H1 (cell line): ENCODE measurements around the gene COA3. TPM values are rescaled to one million over a fixed set of nuclear protein-coding genes. Genes with fewer than 3 reads are reported as not detected.

Experiments used
- CTCF ChIA-PET: fragments of 300-600 bp; sonication (Branson Sonifier 250); formaldehyde crosslinking; loops from one replicate; lab custom pipeline; 2021; ENCODE audit not compliant: partially characterized antibody; lab: Charles Lee
- POLR2A ChIA-PET: fragments of 300-600 bp; sonication (Branson Sonifier 250); formaldehyde crosslinking; loops from one replicate; lab custom pipeline; 2021; ENCODE audit warnings: inconsistent platforms; ENCODE audit not compliant: partially characterized antibody; lab: Charles Lee
- DNase-seq, 2 experiments: peaks; one replicate each; pipeline versions ENCODE4 v3.0.0 to v3.0.0-alpha.2; 2010 to 2022; ENCODE audit warnings: low spot score in 2 of 2, low read depth in 1 of 2, mixed read lengths in 1 of 2
- FAIRE-seq: peaks from 2 replicates; lab custom pipeline; 2011; peaks lifted over from hg19 to GRCh38; lab: Jason Lieb, UNC
- H2AFZ ChIP-seq: 2 replicates; pipeline ENCODE4 v1.8.1; 2012; ENCODE audit warnings: low read length, inconsistent platforms
- H2AK5ac ChIP-seq: 2 replicates; pipeline ENCODE4 v1.6.1; 2013; ENCODE audit warnings: low read depth, low read length
- H2BK120ac ChIP-seq: replicated peaks from 2 replicates; pipeline ENCODE3; 2013; ENCODE audit warnings: low read depth, low read length, inconsistent platforms
- H2BK12ac ChIP-seq: 2 replicates; pipeline ENCODE4 v1.6.1; 2013; ENCODE audit warnings: low read depth, low read length
- H2BK15ac ChIP-seq: 2 replicates; pipeline ENCODE4 v1.6.1; 2013; ENCODE audit warnings: low read length
- H2BK20ac ChIP-seq: 2 replicates; pipeline ENCODE4 v1.6.1; 2013; ENCODE audit warnings: low read length
- H2BK5ac ChIP-seq: 2 replicates; pipeline ENCODE4 v1.6.1; 2013; ENCODE audit warnings: low read depth, low read length
- H3K14ac ChIP-seq: 2 replicates; pipeline ENCODE4 v1.6.1; 2013; ENCODE audit warnings: inconsistent platforms; ENCODE audit not compliant: insufficient read length
- H3K18ac ChIP-seq: 2 replicates; pipeline ENCODE4 v1.6.1; 2013; ENCODE audit warnings: low read length; ENCODE audit errors: extremely low read depth
- H3K23ac ChIP-seq: 2 replicates; pipeline ENCODE4 v1.6.1; 2013; ENCODE audit warnings: inconsistent platforms; ENCODE audit not compliant: insufficient read length
- H3K23me2 ChIP-seq: 2 replicates; pipeline ENCODE4 v1.6.1; 2013; ENCODE audit warnings: low read depth, low read length
- H3K27ac ChIP-seq: 2 replicates; pipeline ENCODE4 v1.6.1; 2011; ENCODE audit warnings: low read depth, low read length, inconsistent platforms
- H3K27me3 ChIP-seq, 4 experiments: replicated peaks in 1 of 4; 1 replicate in 1 of 4; 2 replicates in 3 of 4; pipeline versions ENCODE4 v1.6.1 to v1.8.1; 2011 to 2013; ENCODE audit warnings: low read length in 3 of 4, mild to moderate bottlenecking in 3 of 4, inconsistent platforms in 2 of 4, mixed read lengths in 2 of 4, moderate library complexity in 1 of 4; ENCODE audit not compliant: control insufficient read depth in 3 of 4, insufficient read depth in 3 of 4; ENCODE audit errors: extremely low read depth in 1 of 4
- H3K36me3 ChIP-seq, 4 experiments: 2 replicates each; pipeline versions ENCODE4 v1.6.1 to v1.8.1; 2011 to 2013; ENCODE audit warnings: mild to moderate bottlenecking in 4 of 4, low read length in 3 of 4, moderate library complexity in 2 of 4, control low read depth in 1 of 4, inconsistent platforms in 1 of 4; ENCODE audit not compliant: insufficient read depth in 4 of 4, control insufficient read depth in 2 of 4
- H3K4ac ChIP-seq: replicated peaks from 2 replicates; pipeline ENCODE3; 2013; ENCODE audit warnings: low read length, low read depth, mixed read lengths, inconsistent platforms; ENCODE audit not compliant: insufficient read length
- H3K4me1 ChIP-seq, 4 experiments: replicated peaks in 1 of 4; 1 replicate in 1 of 4; 2 replicates in 3 of 4; pipeline versions ENCODE4 v1.6.1 to v1.8.1; 2011 to 2013; ENCODE audit warnings: low read length in 3 of 4, inconsistent platforms in 2 of 4, mixed read lengths in 1 of 4; ENCODE audit not compliant: insufficient read depth in 4 of 4, control insufficient read depth in 3 of 4
- H3K4me2 ChIP-seq, 2 experiments: 2 replicates each; pipeline versions ENCODE4 v1.6.1 to v1.8.1; 2011 to 2013; ENCODE audit warnings: low read depth in 2 of 2, low read length in 2 of 2, control low read depth in 1 of 2, inconsistent platforms in 1 of 2, mild to moderate bottlenecking in 1 of 2; ENCODE audit not compliant: insufficient read depth in 1 of 2
- H3K4me3 ChIP-seq, 4 experiments: fragments of 200-600, 300-600 bp in 1 of 4; sonication (generic), shearing (Covaris generic), sonication (Bioruptor Twin) in 1 of 4; 2 replicates each; pipeline versions ENCODE4 v1.5.1 to v1.8.1; 2011 to 2016; ENCODE audit warnings: low read length in 4 of 4, low read depth in 3 of 4, control low read depth in 2 of 4, inconsistent platforms in 2 of 4, mild to moderate bottlenecking in 2 of 4, mixed read lengths in 1 of 4, moderate library complexity in 1 of 4; ENCODE audit not compliant: insufficient read depth in 2 of 4; ENCODE audit errors: extremely low read depth in 1 of 4
- H3K56ac ChIP-seq: replicated peaks from 2 replicates; pipeline ENCODE3; 2013; ENCODE audit warnings: low read depth, mild to moderate bottlenecking, mixed read lengths, low read length, inconsistent platforms; ENCODE audit not compliant: insufficient read length
- H3K79me1 ChIP-seq: 2 replicates; pipeline ENCODE4 v1.6.1; 2013; ENCODE audit warnings: low read depth, low read length, control low read depth
- H3K79me2 ChIP-seq, 2 experiments: 2 replicates each; pipeline versions ENCODE4 v1.6.1 to v1.8.1; 2012 to 2013; ENCODE audit warnings: low read length in 2 of 2, mild to moderate bottlenecking in 2 of 2, inconsistent platforms in 1 of 2; ENCODE audit not compliant: insufficient read depth in 2 of 2, control insufficient read depth in 1 of 2
- H3K9ac ChIP-seq, 4 experiments: replicated peaks in 1 of 4; 1 replicate in 1 of 4; 2 replicates in 3 of 4; pipeline versions ENCODE4 v1.6.1 to v1.8.1; 2011 to 2013; ENCODE audit warnings: low read depth in 3 of 4, low read length in 3 of 4, control low read depth in 2 of 4, mild to moderate bottlenecking in 2 of 4, moderate library complexity in 2 of 4, inconsistent platforms in 1 of 4; ENCODE audit errors: extremely low read depth in 1 of 4
- H3K9me3 ChIP-seq, 2 experiments: 2 replicates each; pipeline versions ENCODE4 v1.6.1 to v1.8.1; 2012 to 2013; ENCODE audit warnings: mild to moderate bottlenecking in 2 of 2, moderate library complexity in 2 of 2, control low read depth in 1 of 2, inconsistent platforms in 1 of 2, low read depth in 1 of 2, low read length in 1 of 2, mixed read lengths in 1 of 2; ENCODE audit not compliant: insufficient read depth in 2 of 2
- H4K20me1 ChIP-seq, 2 experiments: replicated peaks in 1 of 2; 2 replicates each; pipeline versions ENCODE3 to v1.8.1; 2011 to 2013; ENCODE audit warnings: inconsistent platforms in 2 of 2, low read length in 2 of 2, mild to moderate bottlenecking in 1 of 2; ENCODE audit not compliant: insufficient read depth in 2 of 2, control insufficient read depth in 1 of 2
- H4K5ac ChIP-seq: 2 replicates; pipeline ENCODE4 v1.6.1; 2013; ENCODE audit warnings: low read length, low read depth, mixed read lengths, inconsistent platforms; ENCODE audit not compliant: insufficient read length
- H4K8ac ChIP-seq: 2 replicates; pipeline ENCODE4 v1.8.0; 2013; ENCODE audit warnings: mild to moderate bottlenecking, moderate library complexity, low read length, inconsistent platforms; ENCODE audit not compliant: insufficient read depth; ENCODE audit errors: extremely low read depth
- H4K91ac ChIP-seq: replicated peaks from 2 replicates; pipeline ENCODE3; 2013; ENCODE audit warnings: low read length, mixed read lengths, inconsistent platforms; ENCODE audit not compliant: insufficient read length
- ATF3 ChIP-seq: IDR thresholded peaks from 2 replicates; pipeline ENCODE4 v1.6.1; 2011; ENCODE audit warnings: low read depth, mild to moderate bottlenecking, low read length; ENCODE audit not compliant: insufficient read depth
- BACH1 ChIP-seq: IDR thresholded peaks from 2 replicates; pipeline ENCODE4 v1.6.1; 2012; ENCODE audit warnings: low read length, improper control_type of control experiment
- CTBP2 ChIP-seq: IDR thresholded peaks from 2 replicates; pipeline ENCODE4 v1.7.0; 2011; ENCODE audit warnings: borderline replicate concordance, mild to moderate bottlenecking, moderate library complexity, mixed read lengths, low read length; ENCODE audit not compliant: insufficient read depth, insufficient read length
- EZH2 ChIP-seq: fragments of 200-600 bp; sonication (generic); IDR thresholded peaks from 2 replicates; pipeline ENCODE4 v1.7.1; 2012; ENCODE audit warnings: low read depth, mild to moderate bottlenecking, moderate library complexity, low read length, inconsistent platforms; ENCODE audit not compliant: severe bottlenecking
- KDM4A ChIP-seq: IDR thresholded peaks from one replicate; pipeline ENCODE4 v1.7.1; 2012; ENCODE audit warnings: low read depth, mild to moderate bottlenecking, moderate library complexity, low read length, inconsistent platforms; ENCODE audit not compliant: severe bottlenecking
- NRF1 ChIP-seq: IDR thresholded peaks from 2 replicates; pipeline ENCODE4 v1.6.1; 2011; ENCODE audit warnings: mild to moderate bottlenecking, low read depth, low read length, improper control_type of control experiment
- RBBP5 ChIP-seq: IDR thresholded peaks from 2 replicates; pipeline ENCODE4 v1.7.1; 2012; ENCODE audit warnings: low read depth, mild to moderate bottlenecking, inconsistent platforms, low read length, moderate library complexity, borderline replicate concordance
- SP1 ChIP-seq: IDR thresholded peaks from 2 replicates; pipeline ENCODE4 v1.6.1; 2011; ENCODE audit warnings: low read depth, low read length
- SP4 ChIP-seq: IDR thresholded peaks from 2 replicates; pipeline ENCODE4 v1.6.1; 2012; ENCODE audit warnings: low read length, inconsistent platforms
- WGBS, 2 experiments: shearing (Covaris generic) in 1 of 2; methylation state at CpG; one replicate each; pipeline versions ENCODE4 v1.1.6 to v1.1.7; 2013 to 2015; ENCODE audit warnings: low lambda C conversion rate in 2 of 2, mixed read lengths in 2 of 2, inconsistent platforms in 1 of 2, low coverage in 1 of 2, missing lambda C conversion rate in 1 of 2; ENCODE audit not compliant: insufficient replicate concordance in 2 of 2, insufficient coverage in 1 of 2, insufficient read length in 1 of 2; ENCODE audit errors: extremely low coverage in 1 of 2, missing lambda C conversion rate in 1 of 2; 5-methylcytosine and 5-hydroxymethylcytosine counted together
- polyA plus RNA-seq, 7 experiments: library from polyadenylated mRNA; depleted of rRNA in 3 of 7; stranded (reverse) in 5 of 7; unstranded in 2 of 7; fragments of >200 nt in 5 of 7; fragments of 200-250 nt in 2 of 7; gene quantifications; 1 replicate in 5 of 7; 2 replicates in 1 of 7; 4 replicates in 1 of 7; pipeline versions ENCODE4 v1.2.1 to v1.2.3, GENCODE V29; 2011 to 2013; ENCODE audit warnings: missing spikeins in 2 of 7, mixed read lengths in 2 of 7
- total RNA-seq: library from RNA; stranded (reverse); fragmentation: NEBNext Ultra II Directional; extraction: Animal tissue kit (Norgen Biotek cat#: 25700); gene quantifications from 2 replicates; pipeline ENCODE4 v1.2.1, GENCODE V29; 2021

COA3 gene
- total and polyA plus RNA-seq, 2 of the 8 experiments (the other 6 are each of a cell fraction or from before 2014, with no cell fraction given) = 68.4 to 143 TPM

- H3K23ac ChIP-seq = no peak overlapping the region
- no peak overlapping the region for H3K56ac ChIP-seq
- H2BK5ac ChIP-seq = no peak overlapping the region
- H3K79me1 ChIP-seq = no peaks in the 10 kb centered on the region
- peaks cover 13 to 19% of the 10 kb centered on the region in 2 experiments for H4K20me1 ChIP-seq
- H3K4me2 ChIP-seq = no peak overlapping the region
- no peak overlapping the region for H4K91ac ChIP-seq
- CTCF ChIA-PET = interaction anchor here (0.6 to 8.9 kb wide), 18 partner anchors 9 to 131 kb away, joined by 3 to 141 read pairs (median 5); no protein-coding TSS in a partner anchor
- no peaks in the 10 kb centered on the region for H3K23me2 ChIP-seq
- H3K4me1 ChIP-seq = no peaks in the 10 kb centered on the region; a peak in 1 of 7 replicates
- H3K27me3 ChIP-seq = no peaks in the 10 kb centered on the region; a peak in 1 of 7 replicates
- DNase-seq = no peak
- no peak overlapping the region for H2AK5ac ChIP-seq
- no peak overlapping the region for H3K18ac ChIP-seq
- TF ChIP-seq RBBP5 (no peak), ATF3 (no peak), SP4 (no peak), NRF1 (no peak), BACH1 (no peak), CTBP2 (no peak), KDM4A (no peak), SP1 (no peak), EZH2 (no peak)
- no peaks in the 10 kb centered on the region for H3K79me2 ChIP-seq
- H2BK20ac ChIP-seq = no peak overlapping the region
- H3K36me3 ChIP-seq = peaks cover 23 to 55% (median 39%) of the 10 kb centered on the region in 4 experiments
- H4K5ac ChIP-seq = no peak overlapping the region
- no peak overlapping the region for H3K27ac ChIP-seq
- no peak overlapping the region; the same call in 1 of the 2 replicates for H4K8ac ChIP-seq
- no peak for FAIRE-seq
- no peak overlapping the region for H2BK15ac ChIP-seq
- no peak overlapping the region for H2BK12ac ChIP-seq
- no peak overlapping the region for H3K4me3 ChIP-seq
- H3K9me3 ChIP-seq = no peaks in the 10 kb centered on the region
- POLR2A ChIA-PET = interaction anchor here (0.6 to 10.4 kb wide), 22 partner anchors 9 to 194 kb away, joined by 3 to 111 read pairs (median 4); partner anchors contain the start of genes AARSD1, BECN1, PSME3 and RPL27
- H3K14ac ChIP-seq = no peak overlapping the region
- no peak overlapping the region for H2AFZ ChIP-seq
- H3K9ac ChIP-seq = no peak overlapping the region
- no peak overlapping the region for H2BK120ac ChIP-seq
- H3K4ac ChIP-seq = no peak overlapping the region
- 96% methylated on average over 22 of the region's 24 CpGs; no CpG with 5 or more reads in 1 of the 2 experiments for whole genome bisulfite sequencing, 2 experiments
Measured at GRCh38 chr17:42844761-42845555, 46.5 kb upstream of the COA3 start.
